Choroid plexus epithelial cell (primary cell): ENCODE results near the gene TADA2A.

ENCODE experiments used
- DNase-seq: peaks from one replicate; pipeline ENCODE4 v3.0.0-alpha.2; 2010; ENCODE audit warnings: low read depth
- H3K4me3 ChIP-seq: 2 replicates; pipeline ENCODE4 v1.5.1; 2011; ENCODE audit warnings: low read depth, mild to moderate bottlenecking, control low read depth, low read length, moderate library complexity
- CTCF ChIP-seq: conservative IDR thresholded peaks from 2 replicates; pipeline ENCODE4 v1.5.1; 2011; ENCODE audit warnings: low read depth, mild to moderate bottlenecking, control low read depth, inconsistent platforms, low read length, moderate library complexity

TADA2A gene

GRCh38 chr17:37422971-37423625 is 16.4 kb downstream of the TADA2A start:
- no peak overlapping the region for H3K4me3 ChIP-seq
- DNase-seq: no peak
- no peak for TF ChIP-seq CTCF

GRCh38 chr17:37425268-37425667 is 18.6 kb downstream of the TADA2A start:
- no peak for TF ChIP-seq CTCF
- DNase-seq: no peak
- H3K4me3 ChIP-seq: no peak overlapping the region

GRCh38 chr17:37429039-37429438 is 22.4 kb downstream of the TADA2A start:
- H3K4me3 ChIP-seq: no peak overlapping the region
- no peak for TF ChIP-seq CTCF
- no peak for DNase-seq

GRCh38 chr17:37429453-37429852 is 22.8 kb downstream of the TADA2A start:
- no peak overlapping the region for H3K4me3 ChIP-seq
- no peak for DNase-seq
- no peak for TF ChIP-seq CTCF

- H3K4me3 ChIP-seq: no peak overlapping the region
- peak; percentile 50 for DNase-seq
- no peak for TF ChIP-seq CTCF
Observed at GRCh38 chr17:37430051-37430627, 23.5 kb downstream of the TADA2A start.

- no peak for TF ChIP-seq CTCF
- DNase-seq: no peak
- no peak overlapping the region for H3K4me3 ChIP-seq
Observed at GRCh38 chr17:37432671-37433070, 26.0 kb downstream of the TADA2A start.

- no peak for DNase-seq
- no peak overlapping the region for H3K4me3 ChIP-seq
- TF ChIP-seq CTCF: peak; percentile 38
Observed at GRCh38 chr17:37438141-37438540, 31.5 kb downstream of the TADA2A start.
